Spleen (tissue), 11 donors: Measurements from ENCODE around the gene LRP1-AS. TPM values are rescaled to one million over a fixed set of nuclear protein-coding genes. Genes with fewer than 3 reads are reported as not detected.

Experiments used
- DNase-seq: peaks from one replicate; pipeline ENCODE4 v3.0.0-alpha.2; 2020
- H3K27ac ChIP-seq, 8 donors: fragments of 200-600 bp; sonication (generic) in 7 of 8; 1 replicate in 4 of 8; 2 replicates in 4 of 8; pipeline versions ENCODE4 v1.5.0 to v1.8.0; 2016 to 2021; ENCODE audit warnings: inconsistent platforms in 4 of 8, mild to moderate bottlenecking in 4 of 8, moderate library complexity in 1 of 8
- H3K27me3 ChIP-seq, 7 donors: fragments of 200-600 bp; sonication (generic) in 6 of 7; replicated peaks in 1 of 7; 1 replicate in 4 of 7; 2 replicates in 3 of 7; pipeline versions ENCODE4 v1.5.0 to v1.8.0; 2016 to 2021; ENCODE audit warnings: inconsistent platforms in 3 of 7, mild to moderate bottlenecking in 1 of 7
- H3K36me3 ChIP-seq, 6 donors: fragments of 200-600 bp; sonication (generic) in 5 of 6; 1 replicate in 4 of 6; 2 replicates in 2 of 6; pipeline versions ENCODE4 v1.5.0 to v1.8.0; 2016 to 2021; ENCODE audit warnings: inconsistent platforms in 2 of 6
- H3K4me1 ChIP-seq, 6 donors: fragments of 200-600 bp; sonication (generic) in 5 of 6; 1 replicate in 3 of 6; 2 replicates in 3 of 6; pipeline versions ENCODE4 v1.5.0 to v1.8.0; 2016 to 2021; ENCODE audit warnings: inconsistent platforms in 3 of 6
- H3K4me3 ChIP-seq, 8 donors: fragments of 200-600 bp; sonication (generic) in 7 of 8; 1 replicate in 4 of 8; 2 replicates in 4 of 8; pipeline versions ENCODE4 v1.5.0 to v1.8.0; 2016 to 2021; ENCODE audit warnings: inconsistent platforms in 4 of 8, mild to moderate bottlenecking in 4 of 8, moderate library complexity in 2 of 8
- H3K9me3 ChIP-seq, 8 donors: fragments of 200-600 bp; sonication (generic) in 7 of 8; 1 replicate in 4 of 8; 2 replicates in 4 of 8; pipeline versions ENCODE4 v1.5.0 to v1.8.0; 2016 to 2021; ENCODE audit warnings: inconsistent platforms in 4 of 8
- POLR2A ChIP-seq, 3 donors: fragments of 450-650 bp; IDR thresholded peaks; one replicate each; pipeline ENCODE4 v1.5.1; 2017; ENCODE audit warnings: antibody characterized with exemption in 3 of 3, mild to moderate bottlenecking in 1 of 3
- POLR2AphosphoS5 ChIP-seq, 3 donors: sonication (generic); formaldehyde crosslinking; IDR thresholded peaks; one replicate each; pipeline ENCODE4 v1.5.1; 2017; ENCODE audit warnings: antibody characterized with exemption in 3 of 3
- WGBS, 5 donors: extraction: QIAGEN DNeasy Blood & Tissue Kit in 3 of 5; methylation state at CpG; one replicate each; pipeline versions ENCODE4 v1.1.5 to v1.1.7; 2013 to 2018; 5-methylcytosine and 5-hydroxymethylcytosine counted together
- intact Hi-C: fragments of 100-400 bp; cut with DNase I; formaldehyde crosslinking; loops from one replicate; pipeline ENCODE4 v1.15.0; 2023; ENCODE audit warnings: low total_unique reads
- polyA plus RNA-seq, 3 donors: library from polyadenylated mRNA; stranded (reverse); fragments of 200-250 nt; gene quantifications; one replicate each; pipeline ENCODE4 v1.2.1, GENCODE V29; 2013
- total RNA-seq, 7 donors: library from RNA; depleted of rRNA in 3 of 7; stranded (reverse); fragments of >200 nt in 3 of 7; fragmentation: NEBNext Ultra II Directional in 4 of 7; extraction: Animal tissue kit (Norgen Biotek cat#: 25700) in 4 of 7; gene quantifications; one replicate each; pipeline versions ENCODE4 v1.1.0 to v1.2.1, GENCODE V29; 2016 to 2021
- TF ChIP-seq, protein P1 (sequence below), 11 experiments: fragments of 200-600 bp in 7 of 11; fragments of 450-650 bp in 4 of 11; sonication (generic) in 4 of 11; IDR thresholded peaks in 8 of 11; conservative IDR thresholded peaks in 3 of 11; 1 replicate in 7 of 11; 2 replicates in 4 of 11; pipeline versions ENCODE4 v1.4.0 to v1.8.0; 2016 to 2021; ENCODE audit warnings: antibody characterized with exemption in 11 of 11, inconsistent platforms in 4 of 11, mild to moderate bottlenecking in 1 of 11
- donor health status: healthy with polysubstance abuse.
- donor health status: DM: no; HTN: no; CAD: no; lungs with moderate emphysema.
- donor health status: DM: no; HTN: no; CAD: no.
- donor health status: Bipolar disorder and iron deficiency.
- donor health status: healthy.
- donor health status: DM: no; HTN: no; CAD: no.
- donor health status: DM: yes; HTN: yes; CAD: no.

LRP1-AS gene
- total and polyA plus RNA-seq, 10 donors, result not detected

DNA sequence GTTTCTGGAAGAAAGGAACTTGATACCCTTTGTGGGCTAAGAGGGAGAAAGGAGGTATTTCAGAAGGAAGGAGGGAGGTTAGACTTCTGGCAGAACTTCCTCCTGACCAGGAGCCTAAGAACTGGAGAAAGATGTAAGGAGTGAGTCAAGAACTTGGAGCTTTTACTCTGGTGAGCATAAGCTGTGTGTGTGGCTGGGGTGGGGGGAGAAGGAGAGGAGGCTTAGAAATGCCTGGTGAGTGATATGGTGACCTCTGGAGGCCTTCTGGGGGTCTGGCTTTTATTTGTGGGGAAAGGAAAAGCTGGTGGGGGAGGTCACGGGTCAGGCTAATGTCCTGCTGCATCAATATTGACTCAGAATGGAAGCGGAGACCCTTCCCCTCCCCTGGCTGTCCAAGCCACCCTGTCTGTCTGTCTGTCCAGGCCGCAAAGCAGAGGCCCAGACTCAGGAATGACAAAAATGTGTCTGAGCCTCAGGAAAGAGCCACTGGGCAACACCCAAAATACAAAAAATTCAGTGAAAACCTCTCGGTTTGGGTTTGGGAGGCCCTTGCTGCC lies 14.3 kb downstream of the LRP1-AS start:
- H3K4me1 ChIP-seq, result peaks cover 10 to 99% (median 46%) of the 10 kb centered on the region in 6 donors
- peak; percentile 33 for DNase-seq
- 62 to 85% (median 80%) methylated on average over 4 of the region's 4 CpGs for WGBS, 5 donors

DNA sequence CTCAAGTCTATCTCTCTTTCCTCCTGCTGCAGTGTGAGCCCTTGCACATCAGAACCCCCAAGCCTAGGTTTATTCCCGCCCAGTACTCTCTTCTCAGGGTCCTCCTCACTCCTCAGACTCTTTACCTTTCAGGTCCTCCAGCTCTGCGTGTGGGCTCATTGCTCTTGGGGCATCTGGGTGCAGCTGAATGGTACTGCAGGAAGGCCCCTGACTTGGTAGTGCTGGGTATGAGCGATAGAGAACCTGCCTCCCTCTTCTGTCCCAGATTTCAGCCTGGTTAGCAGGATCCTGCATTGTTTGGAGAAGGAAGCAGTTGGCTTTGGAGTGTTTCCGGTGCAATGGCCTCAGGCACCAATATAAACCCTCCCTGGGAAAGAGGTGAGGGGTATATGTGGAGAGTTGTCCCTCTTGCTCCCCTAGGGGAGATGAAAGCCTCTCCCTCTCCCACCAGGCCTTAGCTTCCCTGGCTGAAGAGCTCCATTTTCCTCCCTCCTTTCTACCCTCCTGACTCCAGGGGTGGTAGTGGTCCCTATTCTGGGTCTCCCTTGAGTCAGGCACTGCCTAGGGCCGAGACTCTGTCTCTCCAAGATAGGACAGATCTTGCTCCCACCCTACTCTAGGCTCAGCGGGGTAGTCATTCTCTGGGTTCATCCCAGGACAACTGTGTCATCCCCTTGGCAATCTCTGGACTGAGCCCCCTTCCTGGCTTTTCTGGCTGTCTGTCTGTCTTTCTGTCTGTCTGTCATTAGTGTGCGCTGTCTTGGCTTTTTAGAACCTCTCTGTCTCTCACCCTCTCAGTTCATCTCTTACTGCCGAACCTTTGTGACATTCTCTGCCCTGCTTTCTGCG lies 15.3 kb downstream of the LRP1-AS start:
- 63 to 75% (median 67%) methylated on average over 9 of the region's 9 CpGs for WGBS, 5 donors
- Histone ChIP-seq H3K27ac (peak overlapping the region in 6 of 8 donors; percentile 13 to 90 (median 52)), H3K4me3 (peak overlapping the region in 1 of 8 donors; percentile 89), H3K36me3 (no peaks in the 10 kb centered on the region), H3K9me3 (no peaks in the 10 kb centered on the region), H3K4me1 (peaks cover 11 to 99% (median 47%) of the 10 kb centered on the region in 6 donors), H3K27me3 (peaks cover 0 to 34% (median 12%) of the 10 kb centered on the region in 7 donors)
- peak; percentile 62 for DNase-seq
- TF ChIP-seq POLR2AphosphoS5 (IDR thresholded peaks at IDR 0.05) (no peak), POLR2A (IDR thresholded peaks at IDR 0.05) (no peak)
- TF ChIP-seq, protein P1, sequence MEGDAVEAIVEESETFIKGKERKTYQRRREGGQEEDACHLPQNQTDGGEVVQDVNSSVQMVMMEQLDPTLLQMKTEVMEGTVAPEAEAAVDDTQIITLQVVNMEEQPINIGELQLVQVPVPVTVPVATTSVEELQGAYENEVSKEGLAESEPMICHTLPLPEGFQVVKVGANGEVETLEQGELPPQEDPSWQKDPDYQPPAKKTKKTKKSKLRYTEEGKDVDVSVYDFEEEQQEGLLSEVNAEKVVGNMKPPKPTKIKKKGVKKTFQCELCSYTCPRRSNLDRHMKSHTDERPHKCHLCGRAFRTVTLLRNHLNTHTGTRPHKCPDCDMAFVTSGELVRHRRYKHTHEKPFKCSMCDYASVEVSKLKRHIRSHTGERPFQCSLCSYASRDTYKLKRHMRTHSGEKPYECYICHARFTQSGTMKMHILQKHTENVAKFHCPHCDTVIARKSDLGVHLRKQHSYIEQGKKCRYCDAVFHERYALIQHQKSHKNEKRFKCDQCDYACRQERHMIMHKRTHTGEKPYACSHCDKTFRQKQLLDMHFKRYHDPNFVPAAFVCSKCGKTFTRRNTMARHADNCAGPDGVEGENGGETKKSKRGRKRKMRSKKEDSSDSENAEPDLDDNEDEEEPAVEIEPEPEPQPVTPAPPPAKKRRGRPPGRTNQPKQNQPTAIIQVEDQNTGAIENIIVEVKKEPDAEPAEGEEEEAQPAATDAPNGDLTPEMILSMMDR (IDR thresholded peaks at IDR 0.05 in 8 of 11, conservative IDR thresholded peaks at IDR 0.05 in 3 of 11), result no peak
- intact Hi-C loops, result no loop called here

More for the DNA sequence above, 14.3 kb downstream of the LRP1-AS start:
- H3K9me3 ChIP-seq, result no peaks in the 10 kb centered on the region
- peaks cover 0 to 24% (median 11%) of the 10 kb centered on the region in 7 donors for H3K27me3 ChIP-seq
- TF ChIP-seq, protein P1 (IDR thresholded peaks at IDR 0.05 in 8 of 11, conservative IDR thresholded peaks at IDR 0.05 in 3 of 11), result no peak
- peak overlapping the region in 5 of 8 donors; percentile 20 to 90 (median 59) for H3K27ac ChIP-seq
- no peaks in the 10 kb centered on the region for H3K36me3 ChIP-seq
- H3K4me3 ChIP-seq, result no peak overlapping the region
- intact Hi-C loops, result no loop called here

DNA sequence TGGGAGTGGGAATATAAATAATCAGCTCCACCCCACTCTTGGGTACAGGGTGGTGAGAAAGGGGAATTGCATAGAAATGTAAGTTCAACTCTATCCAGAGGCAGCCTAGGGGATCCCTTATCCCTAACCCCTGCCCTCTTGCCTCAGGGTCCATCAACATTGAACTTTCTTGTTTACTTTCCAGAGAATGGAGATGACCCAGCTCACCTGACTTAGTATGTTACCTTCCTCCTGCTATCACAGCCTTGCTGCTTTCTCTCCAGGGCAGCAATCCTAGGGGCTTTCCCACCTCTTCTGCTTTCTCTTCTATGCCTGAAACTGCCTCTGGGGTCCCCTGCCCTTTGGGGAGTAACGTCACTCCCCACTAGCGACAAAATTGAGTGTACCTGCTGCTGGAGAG lies 16.5 kb downstream of the LRP1-AS start:
- no peak for DNase-seq
- Histone ChIP-seq H3K27ac (peak overlapping the region in 5 of 8 donors; percentile 8 to 90 (median 87)), H3K4me3 (peak overlapping the region in 3 of 8 donors; percentile 5 to 89 (median 67)), H3K36me3 (no peaks in the 10 kb centered on the region), H3K27me3 (peaks cover 0 to 42% (median 14%) of the 10 kb centered on the region in 7 donors), H3K9me3 (no peaks in the 10 kb centered on the region), H3K4me1 (peaks cover 12 to 94% (median 53%) of the 10 kb centered on the region in 6 donors)
- WGBS, 5 donors, result 55 to 81% (median 72%) methylated on average over 2 of the region's 2 CpGs
- intact Hi-C loops, result no loop called here
- TF ChIP-seq, protein P1 (IDR thresholded peaks at IDR 0.05 in 8 of 11, conservative IDR thresholded peaks at IDR 0.05 in 3 of 11), result no peak
- TF ChIP-seq POLR2AphosphoS5 (IDR thresholded peaks at IDR 0.05), result no peak
- no peak for TF ChIP-seq POLR2A (IDR thresholded peaks at IDR 0.05)

DNA sequence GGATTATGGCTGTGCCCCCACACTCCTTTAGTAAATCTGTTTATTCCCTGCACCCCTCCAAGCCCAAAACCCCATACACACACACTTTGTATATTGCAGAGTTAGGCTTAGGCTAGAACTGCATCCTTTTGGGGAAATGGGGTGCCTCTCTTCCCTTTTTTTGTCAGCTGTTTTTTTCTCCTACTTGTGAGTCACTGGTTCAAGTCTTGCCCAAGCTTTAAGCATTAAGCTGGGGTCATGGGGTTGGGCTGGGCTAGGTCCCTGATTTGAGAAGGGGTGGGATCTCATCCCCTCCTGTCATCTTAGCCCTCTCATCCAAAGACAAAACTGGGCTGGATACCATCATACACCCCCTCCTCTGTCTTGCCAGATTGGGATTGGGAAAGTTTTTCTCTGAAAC lies 17.5 kb downstream of the LRP1-AS start:
- TF ChIP-seq POLR2A (IDR thresholded peaks at IDR 0.05) (no peak), POLR2AphosphoS5 (IDR thresholded peaks at IDR 0.05) (peak in 1 of 3 donors; percentile 34)
- no peaks in the 10 kb centered on the region for H3K9me3 ChIP-seq
- peak overlapping the region; percentile 67 to 89 (median 75) for H3K4me3 ChIP-seq
- H3K27ac ChIP-seq, result peak overlapping the region in 6 of 8 donors; percentile 32 to 90 (median 87)
- H3K4me1 ChIP-seq, result peaks cover 12 to 83% (median 51%) of the 10 kb centered on the region in 6 donors
- DNase-seq, result peak; percentile 34
- H3K36me3 ChIP-seq, result no peaks in the 10 kb centered on the region
- intact Hi-C loops, result no loop called here
- H3K27me3 ChIP-seq, result peaks cover 0 to 43% (median 14%) of the 10 kb centered on the region in 7 donors
